T follicular helper cell (primary cell): ENCODE results near the gene UBXN7.
"Not testable (repeated sequence)": the region's sequence is repeated elsewhere in the genome, so short reads cannot be mapped to it uniquely, and the experiment has no call there.

Experiments used
- DNase-seq: peaks from one replicate; pipeline ENCODE4 v3.0.0-alpha.2; 2020; ENCODE audit warnings: low read depth

The UBXN7 gene

GRCh38 chr3:196419386-196419785 is 12.8 kb downstream of the UBXN7 start:
- DNase-seq = no peak

GRCh38 chr3:196418601-196419000 is 13.6 kb downstream of the UBXN7 start:
- no peak for DNase-seq

GRCh38 chr3:196414469-196414868 is 17.8 kb downstream of the UBXN7 start:
- DNase-seq = no peak

GRCh38 chr3:196412704-196413103 is 19.5 kb downstream of the UBXN7 start:
- DNase-seq = no peak

GRCh38 chr3:196409409-196409808 is 22.8 kb downstream of the UBXN7 start:
- DNase-seq = no peak

- DNase-seq = no peak
Measured at GRCh38 chr3:196408565-196409300, 23.5 kb downstream of the UBXN7 start.

- no peak for DNase-seq
Measured at GRCh38 chr3:196406811-196407470, 25.3 kb downstream of the UBXN7 start.

- no peak for DNase-seq
Measured at GRCh38 chr3:196400331-196400730, 31.9 kb downstream of the UBXN7 start.

GRCh38 chr3:196399485-196399945 is 32.7 kb downstream of the UBXN7 start:
- DNase-seq = no peak

- DNase-seq = no peak
Measured at GRCh38 chr3:196398782-196399181, 33.4 kb downstream of the UBXN7 start.

GRCh38 chr3:196397941-196398340 is 34.3 kb downstream of the UBXN7 start:
- DNase-seq = no peak

GRCh38 chr3:196390116-196390515 is 42.1 kb downstream of the UBXN7 start:
- no peak for DNase-seq

- no peak for DNase-seq
Measured at GRCh38 chr3:196388956-196389355, 43.3 kb downstream of the UBXN7 start.

- DNase-seq = not testable (repeated sequence)
Measured at GRCh38 chr3:196387941-196388340, 44.3 kb downstream of the UBXN7 start.

GRCh38 chr3:196386797-196387196 is 45.4 kb downstream of the UBXN7 start:
- DNase-seq = not testable (repeated sequence)

GRCh38 chr3:196386034-196386433 is 46.2 kb downstream of the UBXN7 start:
- DNase-seq = not testable (repeated sequence)

- not testable (repeated sequence) for DNase-seq
Measured at GRCh38 chr3:196385446-196385845, 46.8 kb downstream of the UBXN7 start.

- DNase-seq = no peak
Measured at GRCh38 chr3:196378146-196378841, 53.9 kb downstream of the UBXN7 start.

GRCh38 chr3:196377321-196377720 is 54.9 kb downstream of the UBXN7 start:
- DNase-seq = no peak

- DNase-seq = no peak
Measured at GRCh38 chr3:196365736-196366135, 66.5 kb downstream of the UBXN7 start.

- DNase-seq = no peak
Measured at GRCh38 chr3:196360586-196360985, 71.6 kb downstream of the UBXN7 start.

GRCh38 chr3:196358540-196358939 is 73.7 kb downstream of the UBXN7 start:
- DNase-seq = not testable (repeated sequence)

- DNase-seq = no peak
Measured at GRCh38 chr3:196357905-196358304, 74.3 kb downstream of the UBXN7 start.
